SK-N-SH treated with all-trans-retinoic acid at 6 μM for 48 hours (cell line): ENCODE results near the gene SCN9A.

Experiments used
- ATAC-seq: fragments of 200-7000 bp; cut with Tn5 transposase; 3 replicates; pipeline ENCODE4 v1.9.1; 2020; ENCODE audit warnings: mild to moderate bottlenecking, moderate library complexity
- ARNTL ChIP-seq: fragments of 450-650 bp; formaldehyde crosslinking; IDR thresholded peaks from 2 replicates; pipeline ENCODE4 v1.5.0; 2020; ENCODE audit warnings: low read depth, mild to moderate bottlenecking, moderate library complexity, borderline replicate concordance
- BACH2 ChIP-seq: fragments of 250-450 bp; sonication (Bioruptor Pico); IDR thresholded peaks from 2 replicates; pipeline ENCODE4 v1.9.0; 2021; ENCODE audit warnings: mild to moderate bottlenecking, borderline replicate concordance
- CREB5 ChIP-seq: fragments of 250-450 bp; sonication (Bioruptor Pico); IDR thresholded peaks from 2 replicates; pipeline ENCODE4 v1.5.1; 2020; ENCODE audit warnings: low read depth, mild to moderate bottlenecking, moderate library complexity
- CSDC2 ChIP-seq: fragments of 250-450 bp; sonication (Bioruptor Pico); IDR thresholded peaks from 2 replicates; pipeline ENCODE4 v1.5.0; 2020; ENCODE audit warnings: mild to moderate bottlenecking, moderate library complexity
- CSRNP3 ChIP-seq: fragments of 250-450 bp; sonication (Bioruptor Pico); IDR thresholded peaks from 2 replicates; pipeline ENCODE4 v1.5.1; 2021; ENCODE audit warnings: mild to moderate bottlenecking, moderate library complexity
- ESRRG ChIP-seq: fragments of 250-450 bp; sonication (Bioruptor Pico); IDR thresholded peaks from 2 replicates; pipeline ENCODE4 v1.6.1; 2021; ENCODE audit warnings: mild to moderate bottlenecking
- GLIS3 ChIP-seq: fragments of 250-450 bp; sonication (Bioruptor Pico); IDR thresholded peaks from 2 replicates; pipeline ENCODE4 v1.5.0; 2020; ENCODE audit warnings: mild to moderate bottlenecking, moderate library complexity
- ISL1 ChIP-seq: fragments of 250-450 bp; sonication (Bioruptor Pico); IDR thresholded peaks from 2 replicates; pipeline ENCODE4 v2.1.2; 2022; ENCODE audit warnings: mild to moderate bottlenecking, moderate library complexity
- OSR1 ChIP-seq: fragments of 250-450 bp; sonication (Bioruptor Pico); IDR thresholded peaks from 2 replicates; pipeline ENCODE4 v1.8.0; 2022; ENCODE audit warnings: moderate library complexity, mild to moderate bottlenecking, inconsistent platforms
- PATZ1 ChIP-seq: fragments of 250-450 bp; sonication (Bioruptor Pico); IDR thresholded peaks from 2 replicates; pipeline ENCODE4 v1.8.0; 2020; ENCODE audit warnings: mild to moderate bottlenecking, moderate library complexity, borderline replicate concordance
- POU6F1 ChIP-seq: fragments of 250-450 bp; sonication (Bioruptor Pico); IDR thresholded peaks from 2 replicates; pipeline ENCODE4 v1.8.0; 2021; ENCODE audit warnings: low read depth, mild to moderate bottlenecking, moderate library complexity, borderline replicate concordance
- PPARA ChIP-seq: fragments of 250-450 bp; sonication (Bioruptor Pico); IDR thresholded peaks from 2 replicates; pipeline ENCODE4 v1.5.0; 2020; ENCODE audit warnings: mild to moderate bottlenecking, borderline replicate concordance
- RARB ChIP-seq: fragments of 250-450 bp; sonication (Bioruptor Pico); IDR thresholded peaks from 2 replicates; pipeline ENCODE4 v1.8.0; 2021; ENCODE audit warnings: mild to moderate bottlenecking, moderate library complexity
- SNAI2 ChIP-seq: fragments of 250-450 bp; sonication (Bioruptor Pico); IDR thresholded peaks from 2 replicates; pipeline ENCODE4 v1.5.0; 2020; ENCODE audit warnings: mild to moderate bottlenecking, moderate library complexity
- TCF4 ChIP-seq: fragments of 250-450 bp; sonication (Bioruptor Pico); IDR thresholded peaks from 2 replicates; pipeline ENCODE4 v1.8.0; 2021; ENCODE audit warnings: mild to moderate bottlenecking, moderate library complexity, borderline replicate concordance
- TOX ChIP-seq: fragments of 250-450 bp; sonication (Bioruptor Pico); IDR thresholded peaks from 2 replicates; pipeline ENCODE4 v1.8.0; 2021; ENCODE audit warnings: mild to moderate bottlenecking, moderate library complexity, borderline replicate concordance
- ZC3H10 ChIP-seq: fragments of 250-450 bp; sonication (Bioruptor Pico); IDR thresholded peaks from 2 replicates; pipeline ENCODE4 v1.5.1; 2021; ENCODE audit warnings: mild to moderate bottlenecking, moderate library complexity
- ZFP3 ChIP-seq: fragments of 250-450 bp; sonication (Bioruptor Pico); IDR thresholded peaks from 2 replicates; pipeline ENCODE4 v1.5.0; 2020; ENCODE audit warnings: mild to moderate bottlenecking, moderate library complexity
- ZFP30 ChIP-seq: fragments of 450-650 bp; formaldehyde crosslinking; IDR thresholded peaks from 2 replicates; pipeline ENCODE4 v1.5.0; 2022; ENCODE audit warnings: mild to moderate bottlenecking, moderate library complexity
- ZNF565 ChIP-seq: fragments of 450-650 bp; formaldehyde crosslinking; conservative IDR thresholded peaks from 2 replicates; pipeline ENCODE4 v1.5.0; 2020; ENCODE audit warnings: low read depth, mild to moderate bottlenecking, moderate library complexity
- ZNF70 ChIP-seq: fragments of 450-650 bp; formaldehyde crosslinking; IDR thresholded peaks from 2 replicates; pipeline ENCODE4 v1.5.0; 2020; ENCODE audit warnings: mild to moderate bottlenecking, moderate library complexity
- ZNF8 ChIP-seq: fragments of 450-650 bp; formaldehyde crosslinking; IDR thresholded peaks from 2 replicates; pipeline ENCODE4 v1.5.0; 2020; ENCODE audit warnings: mild to moderate bottlenecking, moderate library complexity
- TF ChIP-seq, protein P1 (sequence below): fragments of 250-450 bp; sonication (Bioruptor Pico); IDR thresholded peaks from 2 replicates; pipeline ENCODE4 v1.5.0; 2020; ENCODE audit warnings: mild to moderate bottlenecking, moderate library complexity

The SCN9A gene

GRCh38 chr2:166344286-166345113, 31.2 kb downstream of the SCN9A start:
- TF ChIP-seq BACH2: no peak
- TF ChIP-seq CREB5 (CRISPR knock-in tag): peak; percentile 95
- TF ChIP-seq ARNTL (CRISPR knock-in tag): no peak
- TF ChIP-seq ZNF8 (CRISPR knock-in tag): peak; percentile 49; the same call in 1 of the 2 replicates
- TF ChIP-seq OSR1 (CRISPR knock-in tag): no peak
- TF ChIP-seq SNAI2 (CRISPR knock-in tag): 0 out of 2 replicates have a peak, but pooled peaks have one; percentile 53
- peak; percentile 60; the same call in 1 of the 2 replicates for TF ChIP-seq PATZ1 (CRISPR knock-in tag)
- TF ChIP-seq PPARA: no peak
- peak; percentile 52; the same call in 1 of the 2 replicates for TF ChIP-seq ESRRG (CRISPR knock-in tag)
- TF ChIP-seq CSRNP3 (CRISPR knock-in tag): peak; percentile 84; the same call in 1 of the 2 replicates
- TF ChIP-seq ISL1: peak; percentile 97
- no peak; the same call in 1 of the 2 replicates for TF ChIP-seq ZNF70 (CRISPR knock-in tag)
- TF ChIP-seq GLIS3 (CRISPR knock-in tag): no peak
- no peak for TF ChIP-seq CSDC2 (CRISPR knock-in tag)
- TF ChIP-seq, protein P1, sequence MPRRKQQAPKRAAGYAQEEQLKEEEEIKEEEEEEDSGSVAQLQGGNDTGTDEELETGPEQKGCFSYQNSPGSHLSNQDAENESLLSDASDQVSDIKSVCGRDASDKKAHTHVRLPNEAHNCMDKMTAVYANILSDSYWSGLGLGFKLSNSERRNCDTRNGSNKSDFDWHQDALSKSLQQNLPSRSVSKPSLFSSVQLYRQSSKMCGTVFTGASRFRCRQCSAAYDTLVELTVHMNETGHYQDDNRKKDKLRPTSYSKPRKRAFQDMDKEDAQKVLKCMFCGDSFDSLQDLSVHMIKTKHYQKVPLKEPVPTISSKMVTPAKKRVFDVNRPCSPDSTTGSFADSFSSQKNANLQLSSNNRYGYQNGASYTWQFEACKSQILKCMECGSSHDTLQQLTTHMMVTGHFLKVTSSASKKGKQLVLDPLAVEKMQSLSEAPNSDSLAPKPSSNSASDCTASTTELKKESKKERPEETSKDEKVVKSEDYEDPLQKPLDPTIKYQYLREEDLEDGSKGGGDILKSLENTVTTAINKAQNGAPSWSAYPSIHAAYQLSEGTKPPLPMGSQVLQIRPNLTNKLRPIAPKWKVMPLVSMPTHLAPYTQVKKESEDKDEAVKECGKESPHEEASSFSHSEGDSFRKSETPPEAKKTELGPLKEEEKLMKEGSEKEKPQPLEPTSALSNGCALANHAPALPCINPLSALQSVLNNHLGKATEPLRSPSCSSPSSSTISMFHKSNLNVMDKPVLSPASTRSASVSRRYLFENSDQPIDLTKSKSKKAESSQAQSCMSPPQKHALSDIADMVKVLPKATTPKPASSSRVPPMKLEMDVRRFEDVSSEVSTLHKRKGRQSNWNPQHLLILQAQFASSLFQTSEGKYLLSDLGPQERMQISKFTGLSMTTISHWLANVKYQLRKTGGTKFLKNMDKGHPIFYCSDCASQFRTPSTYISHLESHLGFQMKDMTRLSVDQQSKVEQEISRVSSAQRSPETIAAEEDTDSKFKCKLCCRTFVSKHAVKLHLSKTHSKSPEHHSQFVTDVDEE (CRISPR knock-in tag): peak; percentile 38; the same call in 1 of the 2 replicates
- 0 out of 2 replicates have a peak, but pooled peaks have one; percentile 18 for TF ChIP-seq ZFP30 (CRISPR knock-in tag)
- no peak for TF ChIP-seq TOX (CRISPR knock-in tag)
- no peak for TF ChIP-seq ZNF565 (CRISPR knock-in tag)
- no peak for TF ChIP-seq RARB (CRISPR knock-in tag)
- 0 out of 2 replicates have a peak, but pooled peaks have one; percentile 26 for TF ChIP-seq ZFP3 (CRISPR knock-in tag)
- TF ChIP-seq POU6F1 (CRISPR knock-in tag): no peak
- peak; percentile 81 for TF ChIP-seq TCF4 (CRISPR knock-in tag)
- TF ChIP-seq ZC3H10 (CRISPR knock-in tag): peak; percentile 70; the same call in 1 of the 2 replicates
- peak; percentile 85 for ATAC-seq

GRCh38 chr2:166343467-166343866, 32.3 kb downstream of the SCN9A start:
- no peak for ATAC-seq
- TF ChIP-seq ZNF565 (CRISPR knock-in tag): no peak
- no peak for TF ChIP-seq GLIS3 (CRISPR knock-in tag)
- TF ChIP-seq TCF4 (CRISPR knock-in tag): no peak
- no peak for TF ChIP-seq PPARA
- TF ChIP-seq BACH2: no peak
- TF ChIP-seq PATZ1 (CRISPR knock-in tag): no peak
- no peak for TF ChIP-seq ZNF70 (CRISPR knock-in tag)
- no peak for TF ChIP-seq ZNF8 (CRISPR knock-in tag)
- no peak for TF ChIP-seq ISL1
- no peak for TF ChIP-seq ZFP3 (CRISPR knock-in tag)
- no peak for TF ChIP-seq ARNTL (CRISPR knock-in tag)
- TF ChIP-seq CSRNP3 (CRISPR knock-in tag): no peak
- no peak for TF ChIP-seq OSR1 (CRISPR knock-in tag)
- TF ChIP-seq SNAI2 (CRISPR knock-in tag): no peak
